ENCODE results near the gene FAM217A. TPM values are rescaled to one million over a fixed set of nuclear protein-coding genes. Genes with fewer than 3 reads are reported as not detected.

Gene FAM217A
- total RNA-seq, 3 donors from 2014 or later (not counting 1 experiment from before 2014, with no cell fraction given) = not detected

DNA sequence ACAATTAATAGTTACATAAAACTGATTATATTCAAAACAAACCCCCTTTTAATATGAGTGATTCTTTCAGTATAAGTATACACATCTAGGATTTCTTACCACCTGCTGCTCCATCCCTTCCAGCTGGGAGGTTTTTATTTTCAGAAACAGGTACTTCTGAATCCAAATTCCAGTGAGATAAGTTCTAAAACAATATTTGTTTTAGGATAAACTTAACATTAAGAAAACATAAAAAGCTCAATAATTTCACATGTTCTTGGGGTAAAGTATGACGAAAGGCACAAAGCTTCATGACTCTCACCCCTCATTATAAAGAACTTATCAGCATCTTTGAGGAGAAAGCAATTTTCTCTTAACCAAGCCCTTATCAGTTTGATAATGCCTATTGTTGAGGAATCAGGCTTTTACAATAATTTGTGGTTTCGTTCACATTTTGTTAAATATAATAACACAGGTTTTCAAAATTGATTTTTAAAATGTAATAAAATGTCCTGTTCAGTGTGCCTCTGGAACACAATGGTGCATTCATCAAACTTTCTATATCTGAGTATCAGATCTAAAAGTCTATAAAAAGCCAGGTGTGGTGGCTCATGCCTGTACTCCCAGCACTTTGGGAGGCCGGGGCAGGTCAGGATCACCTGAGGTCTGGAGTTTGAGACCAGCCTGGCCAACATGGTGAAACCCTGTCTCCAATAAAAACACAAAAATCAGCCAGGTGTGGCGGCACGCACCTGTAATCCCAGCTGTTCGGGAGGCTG lies 4.3 kb downstream of the FAM217A start:
- H3K4me1 ChIP-seq (ENCODE audit: control insufficient read depth, insufficient read depth, low read length) = no peaks in the 10 kb centered on the region

DNA sequence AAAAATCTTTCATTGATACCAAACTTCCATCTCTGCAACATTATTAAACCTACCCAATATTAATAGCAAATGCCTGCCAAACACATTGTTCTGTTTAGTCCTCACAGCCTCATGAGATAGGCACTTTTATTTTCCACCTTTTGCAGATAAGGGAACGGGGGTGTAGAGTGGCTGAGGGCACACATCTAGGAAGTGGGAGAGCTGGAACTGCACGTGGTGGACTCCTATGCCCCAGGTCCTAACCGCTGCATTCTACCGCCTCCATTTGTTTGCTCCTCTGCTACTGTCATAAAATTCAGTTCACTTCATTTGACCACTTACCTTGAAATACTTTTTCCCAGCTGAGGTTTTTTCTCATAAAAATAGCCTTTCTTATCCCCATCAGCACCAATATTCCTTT lies 7.6 kb downstream of the FAM217A start:
- H3K9me3 Mint-ChIP-seq = no peaks in the 10 kb centered on the region
- TF ChIP-seq, protein P1, sequence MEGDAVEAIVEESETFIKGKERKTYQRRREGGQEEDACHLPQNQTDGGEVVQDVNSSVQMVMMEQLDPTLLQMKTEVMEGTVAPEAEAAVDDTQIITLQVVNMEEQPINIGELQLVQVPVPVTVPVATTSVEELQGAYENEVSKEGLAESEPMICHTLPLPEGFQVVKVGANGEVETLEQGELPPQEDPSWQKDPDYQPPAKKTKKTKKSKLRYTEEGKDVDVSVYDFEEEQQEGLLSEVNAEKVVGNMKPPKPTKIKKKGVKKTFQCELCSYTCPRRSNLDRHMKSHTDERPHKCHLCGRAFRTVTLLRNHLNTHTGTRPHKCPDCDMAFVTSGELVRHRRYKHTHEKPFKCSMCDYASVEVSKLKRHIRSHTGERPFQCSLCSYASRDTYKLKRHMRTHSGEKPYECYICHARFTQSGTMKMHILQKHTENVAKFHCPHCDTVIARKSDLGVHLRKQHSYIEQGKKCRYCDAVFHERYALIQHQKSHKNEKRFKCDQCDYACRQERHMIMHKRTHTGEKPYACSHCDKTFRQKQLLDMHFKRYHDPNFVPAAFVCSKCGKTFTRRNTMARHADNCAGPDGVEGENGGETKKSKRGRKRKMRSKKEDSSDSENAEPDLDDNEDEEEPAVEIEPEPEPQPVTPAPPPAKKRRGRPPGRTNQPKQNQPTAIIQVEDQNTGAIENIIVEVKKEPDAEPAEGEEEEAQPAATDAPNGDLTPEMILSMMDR (IDR thresholded peaks at IDR 0.05) = no peak
- Histone ChIP-seq H3K27ac (ENCODE audit: low read length) (no peak overlapping the region), H3K27me3 (ENCODE audit: control insufficient read depth, insufficient read depth, low read length) (no peaks in the 10 kb centered on the region), H3K4me3 (ENCODE audit: low read length) (no peak overlapping the region), H3K36me3 (ENCODE audit: control insufficient read depth, insufficient read depth, low read length) (no peaks in the 10 kb centered on the region), H3K9me3 (ENCODE audit: control insufficient read depth, insufficient read depth, low read length) (no peaks in the 10 kb centered on the region), H3K4me1 (ENCODE audit: control insufficient read depth, insufficient read depth, low read length) (no peaks in the 10 kb centered on the region)
- H3K27me3 Mint-ChIP-seq (ENCODE audit: low read depth in 2 of 2) = peaks cover 0 to 5% of the 10 kb centered on the region in 2 donors
- peaks cover 0 to 5% of the 10 kb centered on the region in 2 donors for H3K4me1 Mint-ChIP-seq
- intact Hi-C loops (cut with micrococcal nuclease) = no loop called here
- WGBS (ENCODE audit: insufficient coverage) = 86% methylated on average over 4 of the region's 4 CpGs
- no peak for DNase-seq
- no peaks in the 10 kb centered on the region for H3K36me3 Mint-ChIP-seq
- no peak overlapping the region for H3K4me3 Mint-ChIP-seq
- no peak overlapping the region for H3K27ac Mint-ChIP-seq
- no peak for ATAC-seq

More for the DNA sequence above, 4.3 kb downstream of the FAM217A start:
- ATAC-seq (no peak), DNase-seq (no peak)
- H3K27me3 ChIP-seq (ENCODE audit: control insufficient read depth, insufficient read depth, low read length) = peaks cover 2% of the 10 kb centered on the region
- no peak overlapping the region for H3K27ac Mint-ChIP-seq
- no peak overlapping the region for H3K4me3 ChIP-seq (ENCODE audit: low read length)
- H3K36me3 ChIP-seq (ENCODE audit: control insufficient read depth, insufficient read depth, low read length) = no peaks in the 10 kb centered on the region
- intact Hi-C loops (cut with micrococcal nuclease) = no loop called here
- TF ChIP-seq, protein P1 (IDR thresholded peaks at IDR 0.05) = no peak
- H3K36me3 Mint-ChIP-seq = no peaks in the 10 kb centered on the region
- H3K9me3 Mint-ChIP-seq = no peaks in the 10 kb centered on the region
- H3K27me3 Mint-ChIP-seq (ENCODE audit: low read depth in 2 of 2) = peaks cover 16 to 19% of the 10 kb centered on the region in 2 donors
- H3K4me1 Mint-ChIP-seq = peaks cover 0 to 5% of the 10 kb centered on the region in 2 donors
- H3K4me3 Mint-ChIP-seq = no peak overlapping the region
- no peaks in the 10 kb centered on the region for H3K9me3 ChIP-seq (ENCODE audit: control insufficient read depth, insufficient read depth, low read length)
- no peak overlapping the region for H3K27ac ChIP-seq (ENCODE audit: low read length)
- 95% methylated on average over 5 of the region's 6 CpGs for WGBS (ENCODE audit: insufficient coverage)

DNA sequence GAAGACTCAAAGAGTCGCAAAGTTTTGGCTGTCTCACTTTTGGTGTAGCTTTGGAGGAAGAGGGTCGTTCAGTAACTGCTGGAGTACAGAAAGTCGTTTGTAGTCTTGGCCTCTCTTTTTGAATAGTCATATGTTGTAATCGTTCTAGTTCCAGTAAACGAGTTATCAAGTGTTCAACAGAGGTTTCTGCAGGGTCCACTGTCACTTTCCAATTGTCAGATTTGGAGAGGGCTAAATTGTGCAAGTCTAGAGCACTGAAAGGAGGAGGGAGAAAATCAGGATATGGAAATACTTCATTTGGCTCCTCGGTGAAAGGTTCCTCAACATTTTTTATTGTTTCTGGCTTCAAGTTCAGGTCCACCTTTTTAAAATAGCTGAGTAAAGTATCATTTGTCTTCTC lies 9.7 kb downstream of the FAM217A start:
- H3K27ac Mint-ChIP-seq = no peak overlapping the region
- intact Hi-C loops (cut with micrococcal nuclease) = no loop called here
- no peak for ATAC-seq
- TF ChIP-seq, protein P1 (IDR thresholded peaks at IDR 0.05) = no peak
- Histone ChIP-seq H3K36me3 (ENCODE audit: control insufficient read depth, insufficient read depth, low read length) (peaks cover 14% of the 10 kb centered on the region), H3K27ac (ENCODE audit: low read length) (no peak overlapping the region), H3K4me1 (ENCODE audit: control insufficient read depth, insufficient read depth, low read length) (no peaks in the 10 kb centered on the region), H3K27me3 (ENCODE audit: control insufficient read depth, insufficient read depth, low read length) (no peaks in the 10 kb centered on the region), H3K9me3 (ENCODE audit: control insufficient read depth, insufficient read depth, low read length) (no peaks in the 10 kb centered on the region), H3K4me3 (ENCODE audit: low read length) (no peak overlapping the region)
- H3K27me3 Mint-ChIP-seq (ENCODE audit: low read depth in 2 of 2) = no peaks in the 10 kb centered on the region
- 88% methylated on average over 6 of the region's 6 CpGs for WGBS (ENCODE audit: insufficient coverage)
- no peak overlapping the region for H3K4me3 Mint-ChIP-seq
- no peak for DNase-seq
- H3K9me3 Mint-ChIP-seq = no peaks in the 10 kb centered on the region
- H3K4me1 Mint-ChIP-seq = no peaks in the 10 kb centered on the region
- H3K36me3 Mint-ChIP-seq = no peaks in the 10 kb centered on the region

DNA sequence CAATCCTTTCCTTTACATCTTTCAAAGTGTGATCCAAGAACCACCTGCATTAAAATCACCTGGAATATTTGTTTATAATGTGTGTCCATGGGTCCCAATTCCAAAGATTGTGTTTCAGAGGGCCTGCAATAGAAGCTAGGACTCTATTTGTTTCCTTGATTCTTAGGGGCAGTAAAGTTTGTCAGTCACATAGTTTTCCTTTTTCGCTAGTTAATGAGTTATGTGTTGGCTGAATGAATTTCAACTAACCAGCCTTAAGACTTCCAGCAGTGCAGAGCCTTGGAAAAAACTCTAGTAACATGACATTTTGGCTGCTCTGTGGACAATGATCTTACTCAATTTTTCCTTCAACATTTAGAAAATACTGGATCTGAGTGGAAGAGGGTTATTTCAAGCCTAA lies 11.3 kb downstream of the FAM217A start:
- Histone ChIP-seq H3K27ac (ENCODE audit: low read length) (no peak overlapping the region), H3K4me1 (ENCODE audit: control insufficient read depth, insufficient read depth, low read length) (no peaks in the 10 kb centered on the region), H3K4me3 (ENCODE audit: low read length) (no peak overlapping the region), H3K9me3 (ENCODE audit: control insufficient read depth, insufficient read depth, low read length) (no peaks in the 10 kb centered on the region), H3K27me3 (ENCODE audit: control insufficient read depth, insufficient read depth, low read length) (no peaks in the 10 kb centered on the region), H3K36me3 (ENCODE audit: control insufficient read depth, insufficient read depth, low read length) (peaks cover 28% of the 10 kb centered on the region)
- TF ChIP-seq, protein P1 (IDR thresholded peaks at IDR 0.05) = no peak
- H3K27me3 Mint-ChIP-seq (ENCODE audit: low read depth in 2 of 2) = no peaks in the 10 kb centered on the region
- H3K4me1 Mint-ChIP-seq = no peaks in the 10 kb centered on the region
- H3K36me3 Mint-ChIP-seq = peaks cover 13% of the 10 kb centered on the region
- ATAC-seq = no peak
- 100% methylated on average over 1 of the region's 1 CpG for WGBS (ENCODE audit: insufficient coverage)
- no peaks in the 10 kb centered on the region for H3K9me3 Mint-ChIP-seq
- no peak overlapping the region for H3K4me3 Mint-ChIP-seq
- intact Hi-C loops (cut with micrococcal nuclease) = no loop called here
- peak overlapping the region; percentile 27 to 47 for H3K27ac Mint-ChIP-seq
- no peak for DNase-seq
